Endothelial cell of umbilical vein (primary cell): ENCODE measurements around the gene GNAS. TPM values are rescaled to one million over a fixed set of nuclear protein-coding genes. Genes with fewer than 3 reads are reported as not detected.

ENCODE experiments used
- BruUV-seq: library from RNA; stranded (reverse); fragments of 400-500 nt; replicated peaks from 2 replicates; lab custom pipeline; 2021; lab: Mats Ljungman, UMichigan
- CTCF ChIA-PET: fragments of 300-600, 350-600 bp; sonication (Branson Sonifier 250); formaldehyde crosslinking; loops from one replicate; lab custom pipeline; 2021; ENCODE audit warnings: antibody characterized with exemption, inconsistent platforms; lab: Charles Lee
- POLR2A ChIA-PET: fragments of 300-600, 350-600 bp; sonication (Branson Sonifier 250); formaldehyde crosslinking; loops from one replicate; lab custom pipeline; 2021; ENCODE audit warnings: antibody characterized with exemption, inconsistent platforms; lab: Charles Lee
- DNase-seq: peaks from one replicate; pipeline ENCODE4 v3.0.0-alpha.2; 2011; ENCODE audit warnings: low read depth, low spot score
- FAIRE-seq: peaks from 2 replicates; lab custom pipeline; 2011; peaks lifted over from hg19 to GRCh38; lab: Jason Lieb, UNC
- H2AFZ ChIP-seq: 2 replicates; pipeline ENCODE4 v1.6.0; 2012; ENCODE audit warnings: low read depth, low read length, control low read depth, inconsistent platforms
- H3K27ac ChIP-seq: 2 replicates; pipeline ENCODE4 v1.5.1; 2011; ENCODE audit warnings: low read depth, mild to moderate bottlenecking, control low read depth, low read length, moderate library complexity; ENCODE audit not compliant: insufficient read depth
- H3K27me3 ChIP-seq, 2 experiments: 2 replicates each; pipeline versions ENCODE4 v1.6.0 to v1.6.1; 2011; ENCODE audit warnings: low read length in 2 of 2, mixed read lengths in 1 of 2; ENCODE audit not compliant: control insufficient read depth in 2 of 2, insufficient read depth in 2 of 2
- H3K36me3 ChIP-seq, 2 experiments: 2 replicates in 1 of 2; 3 replicates in 1 of 2; pipeline ENCODE4 v1.5.1; 2011; ENCODE audit warnings: low read length in 2 of 2, mild to moderate bottlenecking in 1 of 2, moderate library complexity in 1 of 2; ENCODE audit not compliant: control insufficient read depth in 2 of 2, insufficient read depth in 2 of 2; ENCODE audit errors: extremely low read depth in 1 of 2
- H3K4me1 ChIP-seq: 3 replicates; pipeline ENCODE4 v1.5.1; 2011; ENCODE audit warnings: mild to moderate bottlenecking, low read length; ENCODE audit not compliant: control insufficient read depth, insufficient read depth; ENCODE audit errors: extremely low read depth
- H3K4me2 ChIP-seq: 2 replicates; pipeline ENCODE4 v1.6.1; 2011; ENCODE audit warnings: low read length, control low read depth, mixed read lengths; ENCODE audit not compliant: insufficient read depth
- H3K4me3 ChIP-seq, 3 experiments: fragments of 200-600 bp in 1 of 3; sonication (generic), shearing (Covaris generic) in 1 of 3; replicated peaks in 1 of 3; 2 replicates each; pipeline ENCODE4 v1.5.1; 2011 to 2016; ENCODE audit warnings: control low read depth in 3 of 3, low read length in 3 of 3, mild to moderate bottlenecking in 2 of 3, inconsistent platforms in 1 of 3, low read depth in 1 of 3, moderate library complexity in 1 of 3; ENCODE audit not compliant: insufficient read depth in 1 of 3
- H3K79me2 ChIP-seq: 2 replicates; pipeline ENCODE4 v1.6.0; 2012; ENCODE audit warnings: low read length, inconsistent platforms; ENCODE audit not compliant: control insufficient read depth, insufficient read depth
- H3K9ac ChIP-seq: replicated peaks from 2 replicates; pipeline ENCODE3; 2011; ENCODE audit warnings: low read length, control low read depth; ENCODE audit not compliant: insufficient read depth; ENCODE audit errors: extremely low read depth
- H3K9me1 ChIP-seq: replicated peaks from 3 replicates; pipeline ENCODE4 v1.6.0; 2011; ENCODE audit warnings: mild to moderate bottlenecking, low read length; ENCODE audit not compliant: control insufficient read depth, insufficient read depth; ENCODE audit errors: extremely low read depth
- H3K9me3 ChIP-seq: replicated peaks from 2 replicates; pipeline ENCODE4 v1.5.1; 2012; ENCODE audit warnings: low read length, inconsistent platforms; ENCODE audit not compliant: control insufficient read depth, insufficient read depth
- H4K20me1 ChIP-seq: replicated peaks from 2 replicates; pipeline ENCODE3; 2011; ENCODE audit warnings: mild to moderate bottlenecking, low read length; ENCODE audit not compliant: control insufficient read depth, insufficient read depth; ENCODE audit errors: extremely low read depth
- EZH2 ChIP-seq: IDR thresholded peaks from 2 replicates; pipeline ENCODE4 v1.6.1; 2012; ENCODE audit warnings: borderline replicate concordance, low read depth, mild to moderate bottlenecking, moderate library complexity, low read length, inconsistent platforms; ENCODE audit not compliant: severe bottlenecking
- FOS ChIP-seq: IDR thresholded peaks from 2 replicates; pipeline ENCODE4 v1.6.1; 2011; ENCODE audit warnings: mild to moderate bottlenecking, low read length, moderate library complexity, borderline replicate concordance; ENCODE audit not compliant: insufficient read depth
- GATA2 ChIP-seq: IDR thresholded peaks from 2 replicates; pipeline ENCODE4 v1.7.0; 2011; ENCODE audit warnings: low read depth, mild to moderate bottlenecking, moderate library complexity, mixed read lengths, low read length; ENCODE audit not compliant: insufficient read length, insufficient read depth
- JUN ChIP-seq: IDR thresholded peaks from 2 replicates; pipeline ENCODE4 v1.6.1; 2011; ENCODE audit warnings: borderline replicate concordance, low read depth; ENCODE audit not compliant: insufficient read length, insufficient read depth
- MAX ChIP-seq: IDR thresholded peaks from 2 replicates; pipeline ENCODE4 v1.6.1; 2011; ENCODE audit not compliant: insufficient read depth, insufficient read length
- MYC ChIP-seq: IDR thresholded peaks from one replicate; pipeline ENCODE4 v1.6.1; 2011; ENCODE audit warnings: mild to moderate bottlenecking, low read depth, low read length
- POLR2A ChIP-seq: IDR thresholded peaks from 2 replicates; pipeline ENCODE4 v1.6.1; 2012; ENCODE audit warnings: low read depth, mild to moderate bottlenecking, control low read depth, low read length
- POLR2AphosphoS5 ChIP-seq: IDR thresholded peaks from 2 replicates; pipeline ENCODE4 v1.6.1; 2012; ENCODE audit warnings: low read depth, mild to moderate bottlenecking, control low read depth, low read length, moderate library complexity; ENCODE audit not compliant: insufficient read depth
- dilution Hi-C: fragments of 300-500 bp; cut with MboI; formaldehyde crosslinking; loops from one replicate; pipeline ENCODE4 v1.15.0; 2019; ENCODE audit warnings: low sequenced_read_pairs; ENCODE audit not compliant: extremely low pct_ligation_motif_present
- intact Hi-C: fragments of 100-400 bp; cut with micrococcal nuclease; formaldehyde crosslinking; loops from one replicate; pipeline ENCODE4 v1.10.0; 2022
- polyA plus RNA-seq, 4 experiments: library from polyadenylated mRNA; depleted of rRNA in 3 of 4; stranded (reverse) in 3 of 4; unstranded in 1 of 4; fragments of >200 nt; gene quantifications; 2 replicates each; pipeline versions ENCODE4 v1.2.1 to v1.2.3, GENCODE V29; 2011 to 2012; ENCODE audit warnings: missing spikeins in 1 of 4
- total RNA-seq: library from RNA; stranded (reverse); gene quantifications from 2 replicates; pipeline ENCODE4 v1.2.3, GENCODE V29; 2021
- TF ChIP-seq, protein P1 (sequence below), 2 donors: IDR thresholded peaks; 1 replicate in 1 of 2; 2 replicates in 1 of 2; pipeline ENCODE4 v1.5.1; 2011; ENCODE audit warnings: low read length in 2 of 2, mild to moderate bottlenecking in 2 of 2, moderate library complexity in 2 of 2, control low read depth in 1 of 2, inconsistent platforms in 1 of 2, low read depth in 1 of 2; ENCODE audit not compliant: insufficient read depth in 1 of 2; ENCODE audit errors: extremely low read depth in 1 of 2

The GNAS gene
- total and polyA plus RNA-seq, 2 donors (not counting 3 experiments of a cell fraction or from before 2014, with no cell fraction given): 1,141 to 1,882 TPM

- TF ChIP-seq POLR2A: no peak
- no peak for TF ChIP-seq GATA2
- no peak for TF ChIP-seq EZH2
- TF ChIP-seq FOS: no peak
- no peak for TF ChIP-seq MYC
- no peak for TF ChIP-seq JUN
- Histone ChIP-seq H3K27me3 (no peaks in the 10 kb centered on the region), H3K79me2 (peaks cover 100% of the 10 kb centered on the region), H3K9me3 (no peaks in the 10 kb centered on the region), H3K4me1 (peaks cover 51% of the 10 kb centered on the region), H2AFZ (no peak overlapping the region), H3K4me3 (no peak overlapping the region), H4K20me1 (peaks cover 33% of the 10 kb centered on the region), H3K27ac (no peak overlapping the region), H3K9me1 (no peaks in the 10 kb centered on the region), H3K36me3 (peaks cover 9 to 18% of the 10 kb centered on the region in 2 experiments), H3K4me2 (peak overlapping the region; percentile 1), H3K9ac (no peak overlapping the region)
- dilution Hi-C loops: no loop called here
- FAIRE-seq (no peak), DNase-seq (no peak)
- BruUV-seq: no TSS peak
- CTCF ChIA-PET: interaction anchor here (1.0 to 1.3 kb wide), 2 partner anchors 10 to 27 kb away, joined by 4 read pairs; no protein-coding TSS in a partner anchor
- intact Hi-C loops: loop anchor here (10.0 kb wide), 1 partner anchor 1183 kb away; the partner anchor contains the start of gene PMEPA1
- POLR2A ChIA-PET: no interaction called here
Observed at GRCh38 chr20:58897488-58897887, 45.0 kb downstream of the GNAS start.

GRCh38 chr20:58898629-58899408, 46.3 kb downstream of the GNAS start:
- POLR2A ChIA-PET: no interaction called here
- H3K36me3 ChIP-seq: peaks cover 15 to 23% of the 10 kb centered on the region in 2 experiments
- CTCF ChIA-PET: interaction anchor here (0.8 to 1.8 kb wide), 3 partner anchors 9 to 133 kb away, joined by 3 to 5 read pairs (median 4); partner anchors contain the start of gene ATP5F1E
- intact Hi-C loops (loop anchor here (1.0 to 10.0 kb wide), 2 partner anchors 8 to 1184 kb away; partner anchors contain the start of gene PMEPA1), dilution Hi-C loops (no loop called here)
- H3K27me3 ChIP-seq: no peaks in the 10 kb centered on the region
- H3K27ac ChIP-seq: no peak overlapping the region
- no peaks in the 10 kb centered on the region for H3K9me3 ChIP-seq
- peaks cover 29% of the 10 kb centered on the region for H4K20me1 ChIP-seq
- H3K9me1 ChIP-seq: no peaks in the 10 kb centered on the region
- peaks cover 97% of the 10 kb centered on the region for H3K79me2 ChIP-seq
- no TSS peak for BruUV-seq
- H3K4me1 ChIP-seq: peaks cover 44% of the 10 kb centered on the region
- H2AFZ ChIP-seq: no peak overlapping the region
- FAIRE-seq: no peak
- H3K9ac ChIP-seq: no peak overlapping the region
- no peak for DNase-seq
- TF ChIP-seq GATA2: no peak
- TF ChIP-seq EZH2: no peak
- no peak for TF ChIP-seq MYC
- no peak for TF ChIP-seq JUN
- no peak for TF ChIP-seq FOS
- TF ChIP-seq, protein P1, sequence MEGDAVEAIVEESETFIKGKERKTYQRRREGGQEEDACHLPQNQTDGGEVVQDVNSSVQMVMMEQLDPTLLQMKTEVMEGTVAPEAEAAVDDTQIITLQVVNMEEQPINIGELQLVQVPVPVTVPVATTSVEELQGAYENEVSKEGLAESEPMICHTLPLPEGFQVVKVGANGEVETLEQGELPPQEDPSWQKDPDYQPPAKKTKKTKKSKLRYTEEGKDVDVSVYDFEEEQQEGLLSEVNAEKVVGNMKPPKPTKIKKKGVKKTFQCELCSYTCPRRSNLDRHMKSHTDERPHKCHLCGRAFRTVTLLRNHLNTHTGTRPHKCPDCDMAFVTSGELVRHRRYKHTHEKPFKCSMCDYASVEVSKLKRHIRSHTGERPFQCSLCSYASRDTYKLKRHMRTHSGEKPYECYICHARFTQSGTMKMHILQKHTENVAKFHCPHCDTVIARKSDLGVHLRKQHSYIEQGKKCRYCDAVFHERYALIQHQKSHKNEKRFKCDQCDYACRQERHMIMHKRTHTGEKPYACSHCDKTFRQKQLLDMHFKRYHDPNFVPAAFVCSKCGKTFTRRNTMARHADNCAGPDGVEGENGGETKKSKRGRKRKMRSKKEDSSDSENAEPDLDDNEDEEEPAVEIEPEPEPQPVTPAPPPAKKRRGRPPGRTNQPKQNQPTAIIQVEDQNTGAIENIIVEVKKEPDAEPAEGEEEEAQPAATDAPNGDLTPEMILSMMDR (IDR thresholded peaks at IDR 0.05; ENCODE audit: extremely low read depth in 1 of 2, insufficient read depth in 1 of 2, low read depth in 1 of 2, low read length in 2 of 2): no peak
- TF ChIP-seq POLR2A: no peak
- no peak for TF ChIP-seq MAX
- TF ChIP-seq POLR2AphosphoS5: no peak
- H3K4me3 ChIP-seq: no peak overlapping the region
- no peak overlapping the region for H3K4me2 ChIP-seq
